GM18519 (cell line): Measurements from ENCODE around the gene TASP1.
"Not testable (repeated sequence)": the region's sequence is repeated elsewhere in the genome, so short reads cannot be mapped to it uniquely, and the experiment has no call there.

Source experiments
- ATAC-seq: cut with Tn5 transposase; IDR thresholded peaks from one replicate; pipeline ENCODE4 v1.9.1; 2021; ENCODE audit warnings: mild to moderate bottlenecking, moderate library complexity; ENCODE audit not compliant: unreplicated experiment, low FRiP score

The TASP1 gene

DNA sequence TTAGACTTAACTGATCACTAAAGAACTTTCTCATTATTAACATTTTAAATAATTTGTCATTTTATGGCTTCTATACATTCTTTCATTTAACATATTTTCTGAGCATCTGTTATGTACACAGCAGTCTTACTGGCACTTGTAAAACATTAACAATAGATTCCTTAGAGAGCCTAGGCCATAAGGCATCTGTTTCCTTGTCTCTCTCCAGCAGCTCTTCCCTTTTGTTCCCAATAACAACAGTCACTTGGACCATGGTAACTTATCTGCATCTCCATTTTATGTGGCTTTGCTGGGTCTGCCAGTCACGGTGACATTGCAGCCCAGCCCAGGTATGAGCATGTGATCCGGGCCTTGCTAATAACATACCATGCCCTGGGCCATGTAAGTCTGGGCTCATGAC, 11.7 kb upstream of the TASP1 start:
- ATAC-seq, result no peak

GRCh38 chr20:13648291-13649228, 9.8 kb upstream of the TASP1 start:
- no peak for ATAC-seq

DNA sequence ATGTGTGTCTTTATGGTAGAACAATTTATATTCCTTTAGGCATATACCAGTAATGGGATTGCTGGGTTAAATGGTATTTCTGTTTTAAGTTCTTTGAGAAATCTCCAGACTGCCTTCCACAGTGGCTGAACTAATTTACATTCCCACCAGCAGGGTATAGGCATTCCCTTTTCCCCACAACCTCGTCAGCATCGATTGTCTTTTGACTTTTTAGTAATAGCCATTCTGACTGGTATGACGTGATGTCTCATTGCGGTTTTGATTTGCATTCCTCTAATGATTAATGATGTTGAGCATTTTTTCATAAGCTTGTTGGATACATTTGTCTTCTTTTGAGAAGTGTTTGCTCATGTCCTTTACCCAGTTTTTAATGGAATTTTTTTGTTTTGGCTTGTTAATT, 5.3 kb upstream of the TASP1 start:
- no peak for ATAC-seq

DNA sequence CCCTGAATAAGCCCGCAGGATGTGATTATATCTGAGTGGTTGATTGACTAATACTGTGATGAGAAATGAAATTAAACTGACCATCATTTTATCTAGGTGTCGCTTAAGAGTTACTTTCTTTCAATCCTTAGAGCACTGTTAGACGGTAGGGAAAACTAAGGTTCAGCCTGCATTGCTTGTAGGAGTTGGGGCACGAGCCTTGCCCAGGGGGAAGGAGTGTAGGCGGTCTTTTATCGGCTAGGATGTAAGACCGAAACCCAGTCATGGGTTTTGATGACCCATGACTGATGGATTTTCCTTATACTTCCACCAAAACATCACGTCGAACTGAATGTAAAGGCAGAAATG, 392 bp upstream of the TASP1 start:
- peak; percentile 13 for ATAC-seq

DNA sequence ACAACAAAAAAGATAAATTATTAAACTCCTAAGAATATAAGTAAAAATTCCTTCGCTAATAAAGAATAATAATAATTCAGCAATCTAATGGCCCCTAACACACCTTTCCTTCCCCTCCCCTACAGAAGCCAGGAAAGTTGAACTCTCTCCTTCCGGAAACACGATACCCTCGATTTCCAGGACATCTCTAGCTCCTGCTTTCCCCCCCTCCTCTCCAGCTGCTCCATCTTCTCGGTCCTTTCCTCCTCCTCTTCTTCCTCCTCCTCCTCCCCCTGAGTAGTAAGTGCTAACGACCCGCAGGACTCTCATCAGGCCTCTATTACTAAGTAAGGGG, 603 bp downstream of the TASP1 start:
- no peak for ATAC-seq

- no peak for ATAC-seq
Observed at GRCh38 chr20:13632431-13632830, 6.3 kb downstream of the TASP1 start.

DNA sequence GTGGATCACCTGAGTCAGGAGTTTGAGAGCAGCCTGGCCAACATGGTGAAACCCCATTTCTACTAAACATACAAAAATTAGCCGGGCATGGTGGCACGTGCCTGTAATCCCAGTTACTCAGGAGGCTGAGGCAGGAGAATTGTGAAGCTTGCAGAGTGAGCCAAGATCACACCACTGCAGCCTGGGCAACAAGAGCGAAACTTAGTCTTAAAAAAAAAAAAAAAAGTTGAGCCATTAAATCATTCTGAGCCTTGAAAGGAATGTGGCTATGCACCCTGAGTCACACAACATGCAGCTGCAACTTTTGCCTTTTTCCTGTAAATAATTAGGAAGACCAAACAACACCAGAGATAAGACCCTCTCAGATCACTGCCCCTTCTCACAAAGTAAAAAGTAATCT, 11.2 kb downstream of the TASP1 start:
- not testable (repeated sequence) for ATAC-seq

GRCh38 chr20:13626724-13627123, 12.0 kb downstream of the TASP1 start:
- ATAC-seq, result no peak

- ATAC-seq, result no peak
Observed at GRCh38 chr20:13625304-13625979, 13.3 kb downstream of the TASP1 start.

DNA sequence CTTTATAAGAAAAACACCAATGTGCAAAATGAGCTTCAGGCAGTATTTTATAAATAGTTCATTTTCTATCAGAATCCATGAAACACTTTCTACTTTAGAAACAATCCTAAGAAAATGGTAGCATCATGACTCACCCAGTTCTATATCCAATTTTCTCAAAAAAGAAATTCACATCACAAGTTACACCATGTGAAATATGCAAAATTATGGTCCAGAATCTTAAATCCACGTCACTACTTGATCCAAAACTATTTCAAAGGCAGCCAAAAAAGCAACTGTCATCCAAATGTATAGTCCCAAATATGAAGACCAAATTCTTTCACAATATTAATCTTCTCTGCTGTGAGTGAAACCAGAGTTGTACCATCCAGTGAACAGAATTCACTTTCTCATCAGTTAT, 19.3 kb downstream of the TASP1 start:
- ATAC-seq, result not testable (repeated sequence)

DNA sequence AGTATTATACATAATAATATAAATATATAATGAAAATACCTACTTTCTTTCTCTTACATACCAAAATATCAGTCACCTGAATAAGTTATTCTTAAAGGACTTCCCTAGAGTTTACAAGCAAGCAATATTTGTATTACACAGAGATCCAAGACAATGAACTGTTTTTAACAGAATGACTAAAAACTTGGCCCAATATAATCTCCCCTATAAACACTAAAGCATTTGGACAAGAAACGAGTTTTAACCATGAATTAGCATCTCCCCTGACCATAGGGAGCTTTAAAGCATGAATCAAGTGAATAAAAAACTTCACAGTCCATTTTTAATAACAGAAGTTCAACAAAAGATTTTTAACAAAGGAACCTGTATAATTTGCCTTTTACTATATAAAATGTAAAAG, 20.3 kb downstream of the TASP1 start:
- not testable (repeated sequence) for ATAC-seq

GRCh38 chr20:13617585-13617984, 21.1 kb downstream of the TASP1 start:
- not testable (repeated sequence) for ATAC-seq

GRCh38 chr20:13616713-13617112, 22.0 kb downstream of the TASP1 start:
- ATAC-seq, result not testable (repeated sequence)

- no peak for ATAC-seq
Observed at GRCh38 chr20:13613917-13614316, 24.8 kb downstream of the TASP1 start.

DNA sequence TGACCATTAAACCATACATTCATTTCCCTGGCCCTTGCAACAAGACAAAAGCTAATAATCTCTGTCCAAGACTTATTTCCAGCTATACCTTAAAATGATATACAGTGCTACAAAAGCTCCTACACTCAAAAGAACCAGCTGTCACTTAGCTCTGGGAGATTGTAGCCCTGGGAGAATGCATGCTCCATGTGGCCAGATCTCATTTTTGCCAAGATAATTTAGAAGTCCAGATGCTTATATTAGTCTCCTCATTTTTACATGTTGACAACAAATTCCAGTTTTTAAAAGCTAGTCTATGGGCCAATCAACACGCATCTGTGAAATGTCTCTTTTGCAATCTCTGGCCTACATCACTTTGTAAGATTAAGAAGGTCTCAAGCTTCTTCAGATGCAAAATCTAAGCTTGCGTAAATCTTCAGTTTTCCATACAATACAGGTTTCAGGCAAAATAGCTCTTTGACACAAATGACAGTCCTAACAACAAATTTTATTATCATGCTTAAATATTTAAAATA, 27.1 kb downstream of the TASP1 start:
- no peak for ATAC-seq

DNA sequence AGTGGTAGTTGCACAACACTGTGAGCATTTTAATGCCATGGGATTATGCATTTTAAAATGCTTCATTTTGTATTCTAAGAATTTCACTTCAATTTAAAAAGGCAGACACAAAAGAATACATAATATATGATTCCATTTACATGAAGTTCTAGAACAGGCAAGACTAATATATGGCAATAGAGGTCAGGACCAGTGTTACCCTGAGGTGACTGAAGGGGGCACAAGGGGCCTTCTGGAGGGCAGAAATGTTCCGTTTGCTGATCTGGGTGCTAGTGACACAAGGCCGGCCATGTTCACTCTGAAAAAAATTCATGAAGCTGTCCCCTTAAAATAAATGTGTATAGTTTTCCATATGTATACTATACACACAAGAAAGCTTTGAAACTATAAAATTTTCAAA, 28.5 kb downstream of the TASP1 start:
- ATAC-seq, result peak; percentile 49

DNA sequence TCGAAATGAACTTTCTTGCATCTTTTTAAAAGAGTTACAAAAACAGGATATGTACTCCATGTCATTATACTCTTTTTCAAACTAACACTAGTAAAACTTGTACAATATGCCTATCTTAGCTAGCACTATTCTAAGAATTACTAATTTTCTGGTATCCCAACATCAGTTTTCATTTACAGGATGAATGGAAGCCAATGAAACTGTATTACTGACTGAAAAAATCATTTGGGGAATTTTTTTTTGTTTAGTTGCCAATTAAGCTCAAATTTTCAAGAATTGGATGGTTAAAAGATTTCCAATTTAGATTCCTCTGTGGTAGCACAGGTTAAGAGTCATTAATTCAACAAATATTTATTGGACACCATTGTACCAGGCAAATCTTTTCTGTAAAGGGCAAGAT, 30.7 kb downstream of the TASP1 start:
- ATAC-seq, result no peak

DNA sequence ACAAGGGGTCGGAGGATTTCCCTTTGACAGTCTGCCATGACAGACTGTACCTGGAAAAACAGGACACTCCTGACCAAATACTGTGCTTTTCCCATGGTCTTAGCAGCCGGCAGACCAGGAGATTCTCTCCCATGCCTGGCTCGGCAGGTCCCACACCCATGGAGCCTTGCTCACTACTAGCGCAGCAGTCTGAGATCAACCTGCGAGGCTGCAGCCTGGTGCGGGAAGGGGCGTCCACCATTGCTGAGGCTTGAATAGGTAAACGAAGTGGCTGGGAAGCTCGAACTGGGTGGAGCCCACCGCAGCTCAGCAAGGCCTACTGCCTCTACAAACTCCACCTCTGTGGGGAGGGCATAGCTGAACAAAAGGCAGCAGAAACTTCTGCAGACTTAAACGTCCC, 45.3 kb downstream of the TASP1 start:
- not testable (repeated sequence) for ATAC-seq

DNA sequence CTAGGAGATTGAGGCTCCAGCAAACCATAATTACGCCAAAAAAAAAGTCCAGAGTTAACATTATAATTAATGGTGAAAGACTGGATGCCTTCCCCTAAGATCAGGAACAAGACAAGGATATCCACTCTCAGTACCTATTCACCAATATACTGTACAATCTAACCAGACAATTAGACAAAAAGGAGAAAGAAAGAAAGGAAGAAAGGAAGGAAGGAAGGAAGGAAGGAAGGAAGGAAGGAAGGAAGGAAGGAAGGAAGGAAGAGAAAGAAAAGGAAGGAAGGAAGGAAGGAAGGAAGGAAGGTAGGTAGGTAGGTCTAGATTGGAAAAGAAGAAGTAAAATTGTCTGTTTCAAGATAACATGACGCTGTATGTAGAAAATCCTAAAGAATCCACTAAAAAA, 50.7 kb downstream of the TASP1 start:
- no peak for ATAC-seq

- ATAC-seq, result no peak
Observed at GRCh38 chr20:13587370-13587769, 51.4 kb downstream of the TASP1 start.

DNA sequence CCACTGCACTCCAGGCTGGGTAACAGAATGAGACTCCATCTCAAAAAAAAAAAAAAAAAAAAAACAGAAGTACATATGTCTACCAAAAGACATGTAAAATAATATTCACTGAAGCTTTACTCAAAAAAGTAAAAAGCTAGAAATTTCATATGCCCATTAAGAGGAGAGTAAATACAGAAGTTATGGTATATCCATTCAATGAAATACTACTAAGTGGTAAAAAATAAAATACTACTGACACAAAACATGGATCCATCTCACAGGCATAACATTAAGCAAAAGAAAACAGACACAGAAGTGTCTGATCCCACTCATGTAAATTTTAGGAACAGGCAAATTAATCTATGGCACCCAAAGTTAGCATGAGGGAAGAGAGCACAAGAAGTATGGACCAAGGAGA, 52.6 kb downstream of the TASP1 start:
- no peak for ATAC-seq

GRCh38 chr20:13581451-13581850, 57.3 kb downstream of the TASP1 start:
- no peak for ATAC-seq
